Heart right ventricle (tissue), 16 donors: ENCODE results near the gene OSBPL1A. TPM values are rescaled to one million over a fixed set of nuclear protein-coding genes. Genes with fewer than 3 reads are reported as not detected.
"Not testable (repeated sequence)": the region's sequence is repeated elsewhere in the genome, so short reads cannot be mapped to it uniquely, and the experiment has no call there.

Source experiments
- ATAC-seq, 8 donors: fragments of 200-7000 bp; cut with Tn5 transposase; one replicate each; pipeline ENCODE4 v1.9.1; 2020; ENCODE audit warnings: mild to moderate bottlenecking in 8 of 8, moderate library complexity in 8 of 8, moderate number of reproducible peaks in 1 of 8
- DNase-seq, 2 donors: peaks; one replicate each; pipeline ENCODE4 v3.0.0-alpha.2; 2020
- H3K27ac ChIP-seq, 10 donors: fragments of 200-600 bp; sonication (generic) in 2 of 10; one replicate each; pipeline versions ENCODE4 v1.5.0 to v1.8.0; 2020 to 2022; ENCODE audit warnings: mild to moderate bottlenecking in 3 of 10
- H3K27me3 ChIP-seq, 7 donors: fragments of 200-600 bp; one replicate each; pipeline ENCODE4 v1.8.0; 2021 to 2022; ENCODE audit warnings: mild to moderate bottlenecking in 2 of 7
- H3K36me3 ChIP-seq, 9 donors: fragments of 200-600 bp; sonication (generic) in 1 of 9; one replicate each; pipeline versions ENCODE4 v1.5.0 to v1.8.0; 2020 to 2022; ENCODE audit warnings: mild to moderate bottlenecking in 2 of 9
- H3K4me1 ChIP-seq, 9 donors: fragments of 200-600 bp; sonication (generic) in 1 of 9; one replicate each; pipeline versions ENCODE4 v1.5.0 to v1.8.0; 2020 to 2022; ENCODE audit warnings: mild to moderate bottlenecking in 4 of 9
- H3K4me3 ChIP-seq, 10 donors: fragments of 200-600 bp; sonication (generic) in 2 of 10; one replicate each; pipeline versions ENCODE4 v1.5.0 to v1.8.0; 2020 to 2022; ENCODE audit warnings: mild to moderate bottlenecking in 7 of 10, moderate library complexity in 2 of 10
- H3K9me3 ChIP-seq, 11 donors: fragments of 200-600 bp in 10 of 11; sonication (generic) in 2 of 11; one replicate each; pipeline versions ENCODE4 v1.5.0 to v1.8.0; 2013 to 2022; ENCODE audit warnings: mild to moderate bottlenecking in 2 of 11, control low read depth in 1 of 11, moderate library complexity in 1 of 11
- WGBS, 2 donors: extraction: QIAGEN DNeasy Blood & Tissue Kit; methylation state at CpG; one replicate each; pipeline ENCODE4 v1.1.7; 2013; ENCODE audit warnings: inconsistent platforms in 1 of 2; 5-methylcytosine and 5-hydroxymethylcytosine counted together
- intact Hi-C, 10 donors: fragments of 100-400 bp; cut with DNase I; formaldehyde crosslinking; loops; one replicate each; pipeline versions ENCODE4 v1.11.1 to v1.14.2; 2022
- polyA plus RNA-seq, 2 donors: library from polyadenylated mRNA; stranded (reverse); fragments of 200-250 nt; gene quantifications; one replicate each; pipeline ENCODE4 v1.2.3, GENCODE V29; 2013
- total RNA-seq, 10 donors: library from RNA; stranded (reverse); fragmentation: NEBNext Ultra II Directional in 3 of 10; extraction: Animal tissue kit (Norgen Biotek cat#: 25700) in 3 of 10; gene quantifications; one replicate each; pipeline versions ENCODE4 v1.2.1 to v1.2.4, GENCODE V29; 2021 to 2023
- TF ChIP-seq, protein P1 (sequence below), 9 donors: fragments of 200-600 bp; sonication (generic) in 2 of 9; IDR thresholded peaks; one replicate each; pipeline versions ENCODE4 v1.5.0 to v1.8.0; 2021 to 2022; ENCODE audit warnings: antibody characterized with exemption in 9 of 9, mild to moderate bottlenecking in 5 of 9, moderate library complexity in 1 of 9
- donor health status: Arrhythmogenic right ventricular cardiomyopathy.
- donor health status: ischemic (EF 13 %, LVEDD 7.1; RV severe dilation, severe dysfunction).
- donor health status: healthy with polysubstance abuse.
- donor health status: DM: no; HTN: yes; CAD: no.
- donor health status: DM: no; HTN: no; CAD: no.
- donor health status: ischemic (EF 25% LVEDD 6.9; RV normal size, moderate dysfunction).
- donor health status: ischemic (EF 25% LVEDD 5.7; RV mildly dilated, moderate dysfunction).
- donor health status: healthy.
- donor health status: DM: yes; HTN: yes; CAD: no.
- donor health status: Ischemic cardiomyopathy.
- donor health status: ischemic (EF 35%, LVEDD 5.7; RV mildly dilated, moderate dysfunction).
- donor health status: nonischemic (EF 11% LVEDD 7.7; RV severe dilation, severe dysfunction).
- donor health status: DM: yes; HTN: yes; CAD: no.
- donor health status: PGD.
- donor health status: ischemic (EF 29% LVEDD 5.4; RV normal size, mild dysfunction).
- donor health status: nonischemic (EF 23%, LVEDD 6.1; RV moderate dilation, normal function).

Gene OSBPL1A
- total and polyA plus RNA-seq, 12 donors: 26.5 to 85.6 (median 61.0) TPM

DNA sequence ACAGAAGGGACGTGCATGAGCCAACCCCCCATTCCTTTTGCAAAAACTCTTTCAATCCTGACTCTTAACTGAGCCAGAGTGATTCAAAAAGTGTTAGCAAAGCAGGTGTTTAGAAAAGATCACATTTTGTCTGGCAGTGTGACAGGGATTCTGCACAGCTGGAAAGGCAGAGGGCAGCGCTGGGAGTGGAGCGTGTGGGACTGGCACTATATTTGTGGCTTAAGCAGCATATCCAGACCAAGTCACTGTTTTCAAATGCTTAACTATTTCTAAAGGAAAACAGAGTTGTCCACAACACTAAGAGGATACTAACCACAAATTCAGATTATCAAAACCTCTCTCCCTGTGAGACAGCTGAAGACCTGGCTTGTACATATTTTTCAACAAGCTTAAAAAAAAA lies 239.8 kb downstream of the OSBPL1A start:
- TF ChIP-seq, protein P1, sequence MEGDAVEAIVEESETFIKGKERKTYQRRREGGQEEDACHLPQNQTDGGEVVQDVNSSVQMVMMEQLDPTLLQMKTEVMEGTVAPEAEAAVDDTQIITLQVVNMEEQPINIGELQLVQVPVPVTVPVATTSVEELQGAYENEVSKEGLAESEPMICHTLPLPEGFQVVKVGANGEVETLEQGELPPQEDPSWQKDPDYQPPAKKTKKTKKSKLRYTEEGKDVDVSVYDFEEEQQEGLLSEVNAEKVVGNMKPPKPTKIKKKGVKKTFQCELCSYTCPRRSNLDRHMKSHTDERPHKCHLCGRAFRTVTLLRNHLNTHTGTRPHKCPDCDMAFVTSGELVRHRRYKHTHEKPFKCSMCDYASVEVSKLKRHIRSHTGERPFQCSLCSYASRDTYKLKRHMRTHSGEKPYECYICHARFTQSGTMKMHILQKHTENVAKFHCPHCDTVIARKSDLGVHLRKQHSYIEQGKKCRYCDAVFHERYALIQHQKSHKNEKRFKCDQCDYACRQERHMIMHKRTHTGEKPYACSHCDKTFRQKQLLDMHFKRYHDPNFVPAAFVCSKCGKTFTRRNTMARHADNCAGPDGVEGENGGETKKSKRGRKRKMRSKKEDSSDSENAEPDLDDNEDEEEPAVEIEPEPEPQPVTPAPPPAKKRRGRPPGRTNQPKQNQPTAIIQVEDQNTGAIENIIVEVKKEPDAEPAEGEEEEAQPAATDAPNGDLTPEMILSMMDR (IDR thresholded peaks at IDR 0.05): no peak
- intact Hi-C loops: no loop called here
- H3K9me3 ChIP-seq: no peaks in the 10 kb centered on the region
- no peaks in the 10 kb centered on the region for H3K4me1 ChIP-seq
- no peak for ATAC-seq
- peaks cover 0 to 91% (median 44%) of the 10 kb centered on the region in 9 donors for H3K36me3 ChIP-seq
- H3K27me3 ChIP-seq: no peaks in the 10 kb centered on the region
- no peak overlapping the region for H3K4me3 ChIP-seq
- WGBS, 2 donors: 93 to 97% methylated on average over 3 of the region's 3 CpGs
- DNase-seq: no peak
- H3K27ac ChIP-seq: no peak overlapping the region

DNA sequence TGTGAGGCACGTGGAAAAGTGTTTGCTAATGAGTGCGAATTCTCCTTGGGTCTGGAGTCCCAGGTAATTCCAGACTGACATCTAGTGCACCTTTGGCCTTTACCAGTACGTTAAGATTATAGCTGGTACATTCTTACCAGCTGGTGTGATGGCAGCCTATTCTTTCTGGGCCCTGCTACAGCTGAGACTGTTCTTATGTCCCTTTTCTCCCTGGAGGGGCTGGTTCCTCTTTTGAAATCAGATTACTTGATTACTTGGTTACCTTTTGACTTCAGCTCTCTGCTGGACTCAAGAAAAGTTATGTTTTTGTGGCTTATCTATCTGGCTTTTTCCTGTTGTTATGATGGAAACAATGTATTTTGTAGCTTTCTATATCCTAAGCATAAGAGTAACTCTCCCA lies 244.2 kb downstream of the OSBPL1A start:
- no peaks in the 10 kb centered on the region for H3K9me3 ChIP-seq
- H3K4me1 ChIP-seq: no peaks in the 10 kb centered on the region
- no peak for ATAC-seq
- H3K27me3 ChIP-seq: no peaks in the 10 kb centered on the region
- no peak for DNase-seq
- no peak overlapping the region for H3K27ac ChIP-seq
- TF ChIP-seq, protein P1 (IDR thresholded peaks at IDR 0.05): no peak
- WGBS, 2 donors: 94 to 96% methylated on average over 3 of the region's 3 CpGs
- H3K4me3 ChIP-seq: no peak overlapping the region
- intact Hi-C loops: no loop called here
- H3K36me3 ChIP-seq: peaks cover 0 to 64% (median 17%) of the 10 kb centered on the region in 9 donors

DNA sequence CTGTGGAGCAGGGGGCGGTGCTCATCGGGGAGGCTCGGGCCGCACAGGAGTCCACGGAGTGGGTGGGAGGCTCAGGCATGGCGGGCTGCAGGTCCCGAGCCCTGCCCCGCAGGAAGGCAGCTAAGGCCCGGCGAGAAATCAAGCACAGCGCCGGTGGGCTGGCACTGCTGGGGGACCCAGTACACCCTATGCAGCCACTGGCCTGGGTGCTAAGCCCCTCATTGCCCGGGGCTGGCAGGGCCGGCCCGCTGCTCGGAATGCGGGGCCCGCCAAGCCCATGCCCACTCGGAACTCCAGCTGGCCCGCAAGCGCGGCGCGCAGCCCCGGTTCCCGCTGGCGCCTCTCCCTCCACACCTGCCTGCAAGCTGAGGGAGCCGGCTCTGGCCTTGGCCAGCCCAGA lies 248.0 kb downstream of the OSBPL1A start:
- intact Hi-C loops, H3K4me3 ChIP-seq, H3K4me1 ChIP-seq, H3K27ac ChIP-seq, DNase-seq, H3K9me3 ChIP-seq, H3K27me3 ChIP-seq, ATAC-seq: not testable (repeated sequence)
- H3K36me3 ChIP-seq: peaks cover 0 to 41% (median 4%) of the 10 kb centered on the region in 9 donors
- 96 to 97% methylated on average over 27 to 28 of the region's 28 CpGs for WGBS, 2 donors

DNA sequence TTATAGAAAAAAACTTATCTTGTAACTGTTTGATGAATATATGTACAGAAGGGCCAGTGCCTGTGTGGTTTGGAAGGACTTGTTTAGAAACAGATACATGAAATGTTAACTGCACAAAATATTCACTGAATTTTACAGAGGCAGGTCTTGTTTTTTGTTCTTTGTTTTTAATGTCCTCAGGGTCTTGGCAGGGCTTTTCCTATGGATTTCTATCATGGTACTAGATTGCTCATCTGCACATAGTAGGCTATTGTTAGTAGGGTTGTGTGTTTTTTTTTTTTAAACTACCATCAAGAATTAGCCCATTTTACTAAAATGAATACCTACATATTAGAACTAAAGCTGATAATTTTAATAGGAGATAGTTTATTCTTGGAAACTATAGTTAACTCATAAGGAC lies 255.2 kb downstream of the OSBPL1A start:
- peaks cover 0 to 13% (median 0%) of the 10 kb centered on the region in 7 donors for H3K27me3 ChIP-seq
- DNase-seq (no peak), ATAC-seq (no peak)
- H3K9me3 ChIP-seq: peaks cover 0 to 3% (median 0%) of the 10 kb centered on the region in 11 donors
- TF ChIP-seq, protein P1 (IDR thresholded peaks at IDR 0.05): no peak
- H3K36me3 ChIP-seq: peaks cover 0 to 3% (median 0%) of the 10 kb centered on the region in 9 donors
- H3K4me1 ChIP-seq: peaks cover 0 to 16% (median 7%) of the 10 kb centered on the region in 9 donors
- intact Hi-C loops: no loop called here
- H3K4me3 ChIP-seq: no peak overlapping the region
- H3K27ac ChIP-seq: no peak overlapping the region

DNA sequence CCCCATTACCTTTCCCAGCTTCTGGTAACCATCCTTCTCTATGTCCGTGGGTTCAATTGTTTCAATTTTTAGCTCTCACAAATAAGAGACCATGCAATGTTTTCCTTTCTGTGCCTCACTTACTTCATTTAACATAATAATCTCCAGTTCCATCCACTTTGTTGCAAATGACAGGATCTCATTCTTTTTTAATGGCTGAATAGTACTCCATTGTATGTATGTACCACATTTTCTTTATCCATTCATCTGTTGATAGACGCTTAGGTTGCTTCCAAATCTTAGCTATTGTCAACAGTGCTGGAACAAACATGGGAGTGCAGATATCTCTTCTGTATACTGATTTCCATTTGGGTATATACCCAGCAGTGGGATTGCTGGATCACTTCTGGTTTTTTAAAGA lies 256.9 kb downstream of the OSBPL1A start:
- Histone ChIP-seq H3K36me3 (peaks cover 0 to 3% (median 0%) of the 10 kb centered on the region in 9 donors), H3K4me1 (peaks cover 0 to 16% (median 7%) of the 10 kb centered on the region in 9 donors), H3K27ac (no peak overlapping the region), H3K9me3 (peaks cover 0 to 3% (median 0%) of the 10 kb centered on the region in 11 donors), H3K27me3 (peaks cover 0 to 13% (median 0%) of the 10 kb centered on the region in 7 donors), H3K4me3 (no peak overlapping the region)
- 97% methylated on average over 2 of the region's 2 CpGs for WGBS, 2 donors
- TF ChIP-seq, protein P1 (IDR thresholded peaks at IDR 0.05): no peak
- DNase-seq (no peak), ATAC-seq (no peak)
- intact Hi-C loops: no loop called here
